Large intestine (tissue), 3 donors: ENCODE results near the gene CLEC16A. TPM values are rescaled to one million over a fixed set of nuclear protein-coding genes. Genes with fewer than 3 reads are reported as not detected.
A peak's percentile ranks its signal among the peaks of the same experiment; 100 is the strongest.

Source experiments
- DNase-seq, 2 donors: peaks; one replicate each; pipeline versions ENCODE4 v3.0.0 to v3.0.0-alpha.2; 2013
- H3K27ac ChIP-seq: one replicate; pipeline ENCODE4 v1.5.1; 2013; ENCODE audit warnings: low read length
- H3K27me3 ChIP-seq: 2 replicates; pipeline ENCODE4 v1.6.1; 2013; ENCODE audit warnings: low read length; ENCODE audit not compliant: control insufficient read depth, insufficient read depth
- H3K36me3 ChIP-seq: 2 replicates; pipeline ENCODE4 v1.6.1; 2013; ENCODE audit warnings: low read length; ENCODE audit not compliant: control insufficient read depth, insufficient read depth
- H3K4me1 ChIP-seq: one replicate; pipeline ENCODE4 v1.6.1; 2013; ENCODE audit warnings: low read length; ENCODE audit not compliant: control insufficient read depth, insufficient read depth
- H3K4me3 ChIP-seq: one replicate; pipeline ENCODE4 v1.5.1; 2013; ENCODE audit warnings: low read length
- H3K9me3 ChIP-seq: one replicate; pipeline ENCODE4 v1.6.1; 2013; ENCODE audit warnings: mild to moderate bottlenecking, low read depth, low read length, moderate library complexity; ENCODE audit not compliant: control insufficient read depth
- WGBS: methylation state at CpG from one replicate; pipeline ENCODE4 v1.1.5; 2013; ENCODE audit warnings: low lambda C conversion rate; ENCODE audit not compliant: insufficient coverage; 5-methylcytosine and 5-hydroxymethylcytosine counted together
- polyA plus RNA-seq: library from polyadenylated mRNA; unstranded; fragments of 120-200 nt; gene quantifications from one replicate; pipeline ENCODE4 v1.2.1, GENCODE V29; 2013

Gene CLEC16A
- polyA plus RNA-seq, 1 donor, result 13.2 TPM

- Histone ChIP-seq H3K27ac (peak overlapping the region; percentile 13), H3K4me3 (no peak overlapping the region), H3K36me3 (peaks cover 6% of the 10 kb centered on the region), H3K27me3 (no peaks in the 10 kb centered on the region), H3K4me1 (peaks cover 29% of the 10 kb centered on the region), H3K9me3 (no peaks in the 10 kb centered on the region)
- no CpG with 5 or more reads among the region's 12 CpGs for WGBS
- peak; percentile 39 to 68 for DNase-seq
Observed at GRCh38 chr16:11133344-11133943, 189.1 kb downstream of the CLEC16A start.

- no peak overlapping the region for H3K4me3 ChIP-seq
- peaks cover 28% of the 10 kb centered on the region for H3K4me1 ChIP-seq
- H3K36me3 ChIP-seq, result peaks cover 6% of the 10 kb centered on the region
- no peak overlapping the region for H3K27ac ChIP-seq
- no peaks in the 10 kb centered on the region for H3K9me3 ChIP-seq
- no peaks in the 10 kb centered on the region for H3K27me3 ChIP-seq
- no peak for DNase-seq
- no CpG with 5 or more reads among the region's 11 CpGs for WGBS
Observed at GRCh38 chr16:11134722-11135463, 190.5 kb downstream of the CLEC16A start.

- H3K4me1 ChIP-seq, result peaks cover 26% of the 10 kb centered on the region
- no peaks in the 10 kb centered on the region for H3K27me3 ChIP-seq
Observed at GRCh38 chr16:11135464-11135973, 191.2 kb downstream of the CLEC16A start.

GRCh38 chr16:11136600-11136999, 192.2 kb downstream of the CLEC16A start:
- no peak overlapping the region for H3K4me3 ChIP-seq
- H3K36me3 ChIP-seq, result peaks cover 6% of the 10 kb centered on the region
- no peaks in the 10 kb centered on the region for H3K27me3 ChIP-seq
- peaks cover 16% of the 10 kb centered on the region for H3K4me1 ChIP-seq
- WGBS, result no CpG with 5 or more reads among the region's 7 CpGs
- no peak overlapping the region for H3K27ac ChIP-seq
- no peaks in the 10 kb centered on the region for H3K9me3 ChIP-seq
- DNase-seq, result no peak

More at GRCh38 chr16:11135464-11135973, 191.2 kb downstream of the CLEC16A start:
- H3K4me3 ChIP-seq, result no peak overlapping the region
- peaks cover 6% of the 10 kb centered on the region for H3K36me3 ChIP-seq
- no peak overlapping the region for H3K27ac ChIP-seq
- no peaks in the 10 kb centered on the region for H3K9me3 ChIP-seq
- no CpG with 5 or more reads among the region's 11 CpGs for WGBS
- DNase-seq, result no peak

- no peaks in the 10 kb centered on the region for H3K9me3 ChIP-seq
- 65% methylated on average over 2 of the region's 14 CpGs for WGBS
Observed at GRCh38 chr16:11138022-11138768, 193.8 kb downstream of the CLEC16A start.

GRCh38 chr16:11138769-11139325, 194.5 kb downstream of the CLEC16A start:
- no CpG with 5 or more reads among the region's 8 CpGs for WGBS
- Histone ChIP-seq H3K9me3 (no peaks in the 10 kb centered on the region), H3K4me3 (no peak overlapping the region), H3K4me1 (peaks cover 3% of the 10 kb centered on the region), H3K27ac (no peak overlapping the region), H3K36me3 (peaks cover 6% of the 10 kb centered on the region), H3K27me3 (no peaks in the 10 kb centered on the region)
- no peak for DNase-seq

More at GRCh38 chr16:11138022-11138768, 193.8 kb downstream of the CLEC16A start:
- peaks cover 9% of the 10 kb centered on the region for H3K4me1 ChIP-seq
- H3K27me3 ChIP-seq, result no peaks in the 10 kb centered on the region
- H3K4me3 ChIP-seq, result no peak overlapping the region
- H3K27ac ChIP-seq, result no peak overlapping the region
- peaks cover 6% of the 10 kb centered on the region for H3K36me3 ChIP-seq
- no peak for DNase-seq

- Histone ChIP-seq H3K27ac (no peak overlapping the region), H3K4me3 (no peak overlapping the region), H3K27me3 (no peaks in the 10 kb centered on the region), H3K36me3 (peaks cover 6% of the 10 kb centered on the region), H3K4me1 (peaks cover 2% of the 10 kb centered on the region), H3K9me3 (no peaks in the 10 kb centered on the region)
- 0% methylated on average over 2 of the region's 5 CpGs for WGBS
- peak in 1 of 2 donors; percentile 49 for DNase-seq
Observed at GRCh38 chr16:11139326-11140097, 195.1 kb downstream of the CLEC16A start.

- H3K27ac ChIP-seq, result no peak overlapping the region
- H3K4me3 ChIP-seq, result no peak overlapping the region
- no peak for DNase-seq
- no peaks in the 10 kb centered on the region for H3K27me3 ChIP-seq
- no peaks in the 10 kb centered on the region for H3K9me3 ChIP-seq
- H3K36me3 ChIP-seq, result peaks cover 6% of the 10 kb centered on the region
- peaks cover 2% of the 10 kb centered on the region for H3K4me1 ChIP-seq
- 60% methylated on average over 1 of the region's 8 CpGs for WGBS
Observed at GRCh38 chr16:11140098-11140375, 195.7 kb downstream of the CLEC16A start.

GRCh38 chr16:11140466-11140865, 196.1 kb downstream of the CLEC16A start:
- no peak overlapping the region for H3K27ac ChIP-seq
- H3K27me3 ChIP-seq, result no peaks in the 10 kb centered on the region
- no CpG with 5 or more reads among the region's 4 CpGs for WGBS
- DNase-seq, result no peak
- H3K36me3 ChIP-seq, result peaks cover 3% of the 10 kb centered on the region
- H3K4me3 ChIP-seq, result no peak overlapping the region
- H3K4me1 ChIP-seq, result peaks cover 2% of the 10 kb centered on the region
- H3K9me3 ChIP-seq, result no peaks in the 10 kb centered on the region
